ENCODE results near the gene TTC7B. TPM values are rescaled to one million over a fixed set of nuclear protein-coding genes. Genes with fewer than 3 reads are reported as not detected.

The TTC7B gene
- total and polyA plus RNA-seq, 9 of the 15 experiments (the other 6 are each of a cell fraction or from before 2014, with no cell fraction given) = 2.2 to 77.2 (median 36.7) TPM

DNA sequence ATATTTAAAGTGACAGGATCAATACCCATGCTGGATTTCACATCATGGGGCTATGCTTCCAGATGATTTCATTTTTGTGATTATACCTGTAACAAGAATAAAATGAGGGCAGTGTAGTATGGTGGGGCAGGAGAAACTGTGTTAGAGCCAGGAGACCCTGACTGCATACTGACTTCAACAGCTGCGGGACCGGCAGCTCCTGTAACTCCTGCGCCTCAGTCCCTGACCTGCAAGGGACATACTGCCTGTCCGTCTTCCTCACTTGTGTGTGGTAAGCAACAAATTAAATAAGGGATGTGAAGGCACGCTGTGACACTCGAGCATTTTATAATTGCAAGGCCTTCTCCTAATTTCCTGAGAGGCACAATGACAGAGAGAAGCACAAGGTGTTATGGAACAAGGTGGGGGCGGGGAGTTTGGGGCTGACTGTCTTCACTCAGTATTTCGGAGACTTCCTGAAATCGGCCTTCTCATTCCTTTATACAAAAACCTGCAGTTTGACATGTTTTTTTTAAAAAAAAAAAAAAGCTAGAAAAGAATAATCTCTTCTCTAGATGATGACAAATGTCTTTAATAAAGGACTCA lies 164.2 kb downstream of the TTC7B start:
- no peak overlapping the region for H3K27ac ChIP-seq (ENCODE audit: extremely low read depth, low read depth, low read length)
- H3K9me3 ChIP-seq (replicated peaks; ENCODE audit: control insufficient read depth, insufficient read depth, low read depth, low read length) = no peaks in the 10 kb centered on the region
- no peaks in the 10 kb centered on the region for H3K9me1 ChIP-seq (ENCODE audit: control insufficient read depth, insufficient read depth, low read length)
- H3K4me2 ChIP-seq (ENCODE audit: insufficient read depth, low read length) = no peak overlapping the region
- no peaks in the 10 kb centered on the region for H3K27me3 ChIP-seq (ENCODE audit: control insufficient read depth in 2 of 2, insufficient read depth in 2 of 2, low read length in 2 of 2)
- H3K36me3 ChIP-seq (ENCODE audit: control insufficient read depth, insufficient read depth, low read length) = peaks cover 28% of the 10 kb centered on the region; the same call in 2 of the 3 replicates
- intact Hi-C loops (cut with micrococcal nuclease) = no loop called here
- in situ Hi-C loops (cut with MboI) = no loop called here
- WGBS (ENCODE audit: insufficient coverage, low coverage, missing lambda C conversion rate) = 78% methylated on average over 9 of the region's 9 CpGs
- FAIRE-seq (no peak), DNase-seq (ENCODE audit: extremely low read depth in 1 of 4, low spot score in 3 of 4) (no peak), ATAC-seq (no peak)
- ChIA-PET CTCF (ENCODE audit: low intra/inter-chr PET ratio) (no interaction called here), POLR2A (no interaction called here)
- no peak overlapping the region for H3K4me3 ChIP-seq
- H3K4me1 ChIP-seq (replicated peaks in 1 of 2; ENCODE audit: control insufficient read depth in 2 of 2, insufficient read depth in 2 of 2, low read length in 2 of 2) = peaks cover 0 to 3% of the 10 kb centered on the region in 2 experiments; a peak in 1 of 5 replicates
- no peak overlapping the region for H2AFZ ChIP-seq (ENCODE audit: low read depth, low read length)
- no peak overlapping the region for H3K9ac ChIP-seq (ENCODE audit: insufficient read depth in 1 of 2, low read depth in 2 of 2, low read length in 2 of 2)
- no peaks in the 10 kb centered on the region for H3K79me2 ChIP-seq (ENCODE audit: control insufficient read depth, insufficient read depth, low read length)
- TF ChIP-seq BCOR (IDR thresholded peaks at IDR 0.05) (no peak), TGIF2 (CRISPR knock-in tag; IDR thresholded peaks at IDR 0.05) (no peak), ZNF780A (CRISPR knock-in tag; IDR thresholded peaks at IDR 0.05) (no peak), ASH1L (IDR thresholded peaks at IDR 0.05; ENCODE audit: borderline replicate concordance, low read depth, partially characterized antibody) (no peak)
- no TSS peak for BruUV-seq (replicated peaks)
- no peaks in the 10 kb centered on the region for H4K20me1 ChIP-seq (replicated peaks; ENCODE audit: control insufficient read depth, insufficient read depth, low read length)

DNA sequence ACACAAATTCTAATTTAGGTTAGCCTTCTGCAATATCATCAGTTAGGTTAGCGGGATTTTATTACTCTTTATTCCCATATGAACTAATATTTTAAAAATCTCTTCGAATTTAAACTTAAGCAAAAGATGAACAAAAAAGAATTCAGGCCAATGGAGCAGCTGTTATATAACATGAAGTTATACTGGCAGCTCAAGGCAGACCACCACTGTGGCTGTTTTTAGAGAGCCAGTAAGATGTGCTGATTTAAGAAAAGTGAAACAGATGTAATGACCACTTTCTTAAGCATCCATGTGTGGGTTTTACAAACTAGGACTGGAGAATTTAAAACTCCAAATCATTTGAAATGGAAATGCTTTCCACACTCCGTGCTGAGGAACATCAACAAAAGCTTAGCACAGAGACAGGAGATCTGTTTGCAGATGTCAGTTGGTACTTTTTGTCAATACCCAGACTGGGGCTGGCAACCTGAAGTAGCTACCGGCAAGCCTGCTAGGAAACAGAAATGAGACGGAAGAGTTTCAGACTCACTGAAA lies 164.9 kb downstream of the TTC7B start:
- H3K4me2 ChIP-seq (ENCODE audit: insufficient read depth, low read length) = no peak overlapping the region
- intact Hi-C loops (cut with micrococcal nuclease) = no loop called here
- CTCF ChIA-PET (ENCODE audit: low intra/inter-chr PET ratio) = no interaction called here

More for the DNA sequence above, 164.9 kb downstream of the TTC7B start:
- ATAC-seq (no peak), DNase-seq (ENCODE audit: extremely low read depth in 1 of 4, low spot score in 3 of 4) (no peak), FAIRE-seq (no peak)
- no peak overlapping the region for H2AFZ ChIP-seq (ENCODE audit: low read depth, low read length)
- no peak overlapping the region for H3K9ac ChIP-seq (ENCODE audit: insufficient read depth in 1 of 2, low read depth in 2 of 2, low read length in 2 of 2)
- peaks cover 27% of the 10 kb centered on the region; the same call in 2 of the 3 replicates for H3K36me3 ChIP-seq (ENCODE audit: control insufficient read depth, insufficient read depth, low read length)
- no peaks in the 10 kb centered on the region for H3K79me2 ChIP-seq (ENCODE audit: control insufficient read depth, insufficient read depth, low read length)
- 83% methylated on average over 5 of the region's 5 CpGs for WGBS (ENCODE audit: insufficient coverage, low coverage, missing lambda C conversion rate)
- no peaks in the 10 kb centered on the region for H3K27me3 ChIP-seq (ENCODE audit: control insufficient read depth in 2 of 2, insufficient read depth in 2 of 2, low read length in 2 of 2)
- POLR2A ChIA-PET = no interaction called here
- no peaks in the 10 kb centered on the region for H3K9me1 ChIP-seq (ENCODE audit: control insufficient read depth, insufficient read depth, low read length)
- no peaks in the 10 kb centered on the region for H3K9me3 ChIP-seq (replicated peaks; ENCODE audit: control insufficient read depth, insufficient read depth, low read depth, low read length)
- no peaks in the 10 kb centered on the region for H4K20me1 ChIP-seq (replicated peaks; ENCODE audit: control insufficient read depth, insufficient read depth, low read length)
- TF ChIP-seq MAFF (IDR thresholded peaks at IDR 0.05; ENCODE audit: low read length) (no peak), IRF1 (CRISPR knock-in tag; IDR thresholded peaks at IDR 0.05; ENCODE audit: borderline replicate concordance) (no peak), ZNF695 (CRISPR knock-in tag; IDR thresholded peaks at IDR 0.05) (no peak), PHF20 (IDR thresholded peaks at IDR 0.05; ENCODE audit: partially characterized antibody) (no peak), CHD1 (IDR thresholded peaks at IDR 0.05; ENCODE audit: low read length) (no peak), ZNF324 (CRISPR knock-in tag; IDR thresholded peaks at IDR 0.05) (no peak), TFAM (CRISPR knock-in tag; conservative IDR thresholded peaks at IDR 0.05) (no peak), BDP1 (IDR thresholded peaks at IDR 0.05; ENCODE audit: insufficient read depth, insufficient read length) (no peak), NCOA2 (IDR thresholded peaks at IDR 0.05; ENCODE audit: partially characterized antibody in 2 of 2) (no peak), MITF (IDR thresholded peaks at IDR 0.05) (no peak)
- no peak overlapping the region for H3K4me3 ChIP-seq
- no TSS peak for BruUV-seq (replicated peaks)
- in situ Hi-C loops (cut with MboI) = no loop called here
- peaks cover 0 to 3% of the 10 kb centered on the region in 2 experiments; a peak in 1 of 5 replicates for H3K4me1 ChIP-seq (replicated peaks in 1 of 2; ENCODE audit: control insufficient read depth in 2 of 2, insufficient read depth in 2 of 2, low read length in 2 of 2)
- no peak overlapping the region for H3K27ac ChIP-seq (ENCODE audit: extremely low read depth, low read depth, low read length)

Data from K562 (cell line).